ENCODE data around the gene SMYD3.
"Not testable (repeated sequence)": the region's sequence is repeated elsewhere in the genome, so short reads cannot be mapped to it uniquely, and the experiment has no call there.

SMYD3 gene

DNA sequence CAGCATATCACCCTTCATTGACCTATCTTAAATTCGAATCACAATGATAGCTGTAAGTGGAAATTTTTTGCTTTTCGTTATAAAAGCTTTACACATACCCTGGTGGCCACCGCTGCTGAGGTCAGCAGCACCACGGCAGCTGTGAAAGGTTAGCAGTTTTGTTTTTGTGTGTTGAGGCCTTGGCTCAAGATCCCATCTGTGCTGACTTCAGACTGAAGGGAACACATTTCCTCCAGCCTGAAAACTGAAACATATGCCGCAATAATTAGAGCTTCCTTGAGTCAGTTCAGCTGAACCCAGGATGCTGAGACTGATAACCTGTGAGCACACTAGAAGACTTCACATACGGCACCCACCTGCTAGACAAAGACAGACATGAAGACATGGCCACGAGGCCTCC, 103.0 kb downstream of the SMYD3 start:
- no peak for DNase-seq

DNA sequence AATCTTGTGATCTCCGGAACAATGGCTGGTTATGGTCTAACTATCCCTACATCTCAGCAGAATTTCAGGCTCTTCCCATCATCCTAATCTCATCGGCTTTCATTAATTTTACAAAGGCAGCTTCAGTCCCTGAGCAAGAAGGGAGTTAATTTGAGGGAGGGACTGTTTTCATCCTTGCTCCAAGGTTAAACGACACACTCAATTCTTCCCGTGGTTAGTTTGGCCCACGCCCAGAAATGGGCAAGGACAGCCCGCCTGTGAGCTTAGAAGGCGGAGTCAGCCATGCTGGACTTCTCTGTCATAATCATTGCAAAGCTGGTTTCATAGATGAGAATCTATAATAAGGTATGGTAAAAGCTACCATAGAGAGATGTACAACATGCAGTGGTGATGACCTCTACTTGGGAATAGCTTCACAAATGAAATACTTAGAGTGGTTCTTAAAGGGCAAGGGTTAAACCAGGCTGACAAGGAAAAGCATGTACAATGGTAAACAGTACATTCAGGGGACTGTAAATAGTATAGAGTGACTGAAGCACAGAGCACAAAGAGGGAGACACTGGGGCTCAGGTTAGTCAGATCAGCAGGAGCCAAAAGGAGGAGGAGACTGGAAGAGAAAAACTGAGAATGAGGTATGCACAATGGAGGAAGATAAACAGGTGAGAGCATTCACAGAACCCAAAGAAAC, 108.8 kb downstream of the SMYD3 start:
- DNase-seq: no peak

DNA sequence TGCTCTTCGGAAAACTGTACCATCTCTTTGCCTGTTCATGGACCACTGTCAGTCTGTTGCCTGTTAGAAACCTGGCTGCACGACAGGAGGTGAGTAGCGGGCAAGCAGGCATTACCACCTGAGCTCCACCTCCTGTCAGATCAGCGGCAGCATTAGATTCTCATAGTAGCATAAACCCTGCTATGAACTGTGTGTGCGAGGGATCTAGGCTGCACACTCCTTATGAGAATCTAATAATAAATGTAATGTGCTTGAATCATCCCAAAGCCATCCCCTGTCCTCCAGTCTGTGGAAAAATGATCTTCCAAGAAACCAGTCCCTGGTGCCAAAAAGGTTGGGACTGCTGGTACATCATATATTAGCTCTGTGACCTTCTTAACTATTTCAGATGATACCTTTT, 110.0 kb downstream of the SMYD3 start:
- DNase-seq: no peak

DNA sequence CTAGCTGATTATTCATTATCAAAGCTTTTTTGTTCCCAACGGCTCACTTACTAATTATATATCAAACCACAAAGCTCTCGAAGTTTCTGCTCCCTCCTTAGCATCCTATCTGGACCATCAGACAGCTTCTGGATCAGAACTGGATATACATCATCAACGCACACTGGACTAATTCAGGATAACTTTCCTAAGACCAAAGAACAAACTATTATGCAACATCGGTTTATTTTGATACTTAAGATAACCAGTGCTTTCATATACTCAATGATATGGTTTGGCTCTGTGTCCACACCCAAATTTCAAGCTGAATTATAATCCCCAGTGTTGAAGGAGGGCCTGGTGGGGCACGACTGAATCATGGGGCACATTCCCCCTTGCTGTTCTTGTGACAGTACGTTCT, 110.8 kb downstream of the SMYD3 start:
- no peak for DNase-seq

DNA sequence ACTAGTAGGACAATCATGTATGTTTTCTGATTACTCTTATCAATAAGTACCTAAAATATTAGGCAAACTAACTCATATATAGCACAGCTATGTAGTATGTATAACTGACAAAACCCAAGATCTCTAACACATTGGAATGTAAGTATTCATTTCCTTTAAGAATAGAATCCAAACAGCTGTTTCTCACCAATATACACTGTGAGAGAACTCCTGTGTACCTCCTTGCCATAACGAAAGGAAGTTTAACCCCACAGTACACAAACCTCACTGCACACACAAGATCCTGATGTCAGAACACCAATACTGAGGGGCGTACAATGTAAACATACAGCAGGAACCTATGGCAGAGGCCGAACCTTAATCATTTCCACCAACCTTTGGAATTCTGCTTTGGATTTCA, 113.0 kb downstream of the SMYD3 start:
- DNase-seq: no peak

DNA sequence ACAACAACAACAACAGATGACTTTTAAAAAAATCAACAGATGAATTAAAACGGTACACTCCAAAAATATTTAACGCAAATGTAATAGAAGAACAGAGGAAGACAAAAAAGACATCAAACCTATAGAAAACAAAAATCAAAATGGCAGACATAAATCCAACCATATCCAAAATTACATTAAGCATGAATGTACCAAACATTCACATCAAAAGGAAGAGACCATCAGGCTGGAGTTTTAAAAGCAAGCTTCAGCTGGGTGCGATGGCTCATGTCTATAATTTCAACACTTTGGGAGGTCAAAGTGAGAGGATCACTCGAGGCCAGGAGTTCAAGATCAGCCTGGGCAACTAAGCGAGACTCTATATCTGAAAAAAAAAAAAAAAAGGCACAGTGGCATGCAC, 116.2 kb downstream of the SMYD3 start:
- no peak for DNase-seq

DNA sequence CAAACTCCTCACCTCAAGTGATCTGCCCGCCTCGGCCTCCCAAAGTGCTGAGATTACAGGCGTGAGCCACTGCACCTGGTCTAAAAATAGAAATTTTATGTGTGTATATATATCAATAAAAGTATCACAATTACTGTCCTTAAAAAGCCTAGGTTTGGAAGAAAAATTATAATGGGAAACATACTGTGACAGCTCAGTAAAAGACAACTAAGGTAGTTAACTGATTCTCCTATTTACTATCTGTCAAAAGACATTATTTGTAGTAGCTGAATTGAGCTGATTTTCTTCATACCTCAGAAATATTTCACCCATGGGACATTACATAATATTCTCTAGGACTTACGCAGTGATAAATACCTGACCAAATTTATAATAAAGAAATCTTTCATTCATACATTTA, 122.5 kb downstream of the SMYD3 start:
- DNase-seq: no peak

DNA sequence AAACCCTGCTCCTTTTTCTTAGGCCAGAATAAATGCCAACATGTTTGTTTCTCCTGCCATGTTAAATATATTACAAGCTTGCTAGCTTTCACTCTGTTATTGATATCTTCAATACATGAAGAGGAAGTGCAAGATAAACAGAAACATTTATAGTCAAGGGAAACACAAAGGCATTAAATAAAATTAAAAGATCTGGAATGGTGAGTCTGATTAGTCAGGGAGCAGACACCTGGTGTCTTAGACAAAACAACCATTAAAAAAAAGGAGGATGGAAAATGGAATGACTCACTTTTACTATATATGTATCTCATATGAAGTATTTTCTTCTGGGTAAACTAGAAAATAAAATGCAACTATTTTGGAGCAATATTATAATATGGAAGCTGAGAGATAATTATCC, 123.3 kb downstream of the SMYD3 start:
- no peak for DNase-seq

DNA sequence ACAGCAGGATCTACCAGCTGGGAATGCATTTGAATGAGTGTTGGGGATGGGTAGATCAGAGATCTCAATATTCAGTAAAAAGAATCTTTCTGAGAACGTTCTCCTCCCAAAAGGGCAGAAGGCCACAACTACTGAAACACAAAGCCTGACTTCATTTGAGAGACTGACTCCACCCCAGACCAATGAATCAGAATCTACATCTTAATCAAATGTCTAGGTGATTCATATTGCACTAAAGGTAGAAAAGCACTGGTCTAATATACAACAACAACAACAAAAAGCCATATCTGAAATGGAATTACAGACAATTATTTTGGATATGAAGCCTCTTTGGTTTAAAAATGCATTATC, 123.9 kb downstream of the SMYD3 start:
- no peak for DNase-seq

DNA sequence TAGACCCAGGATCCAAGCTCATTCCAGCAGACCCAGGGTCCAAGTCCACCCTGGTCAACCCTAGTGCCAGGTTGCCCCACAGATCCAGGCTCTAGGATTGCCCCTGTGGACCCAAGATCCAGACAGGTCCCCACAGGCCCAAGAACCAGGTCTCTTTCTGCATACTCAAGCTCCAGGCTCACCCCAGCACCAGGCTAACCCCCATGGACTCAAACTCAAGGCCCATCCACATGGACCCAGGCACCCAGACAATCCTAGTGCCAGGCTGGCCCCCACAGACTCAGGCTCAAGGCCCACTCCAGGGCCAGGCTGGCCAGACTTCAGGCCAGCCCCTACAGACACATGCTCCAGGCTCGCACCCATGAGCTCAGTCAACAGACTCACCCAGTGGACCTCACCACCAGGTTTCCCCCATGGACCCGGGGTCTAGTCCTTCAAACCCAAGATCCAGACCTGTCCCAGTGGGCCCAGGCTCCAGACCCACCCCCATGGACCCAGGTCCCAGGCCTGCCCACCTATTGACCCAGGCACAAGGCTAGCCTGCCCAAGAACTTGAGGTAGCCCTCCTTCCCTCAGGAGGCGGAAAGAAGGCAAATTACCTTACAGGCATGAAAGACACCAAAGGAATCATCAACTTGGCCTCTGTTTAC, 124.4 kb downstream of the SMYD3 start:
- DNase-seq: no peak

DNA sequence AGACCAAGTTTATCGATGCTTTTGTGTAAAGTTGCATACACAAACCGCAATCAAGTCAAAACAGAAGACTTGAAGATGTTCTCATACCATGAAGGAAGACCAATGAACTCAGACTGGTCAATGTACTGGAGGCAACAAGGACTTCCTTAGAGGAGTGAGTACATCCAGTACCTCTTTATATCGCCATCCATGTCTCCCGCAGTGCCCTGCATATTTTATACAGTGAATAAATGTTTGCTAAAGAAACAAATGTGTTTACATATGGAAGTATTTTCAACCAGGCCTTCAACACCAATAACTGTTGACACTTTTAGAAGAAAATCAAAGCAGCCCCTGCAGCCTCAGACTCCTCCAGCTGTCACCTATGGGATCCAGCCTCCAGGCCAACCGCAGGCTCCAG, 125.6 kb downstream of the SMYD3 start:
- no peak for DNase-seq

DNA sequence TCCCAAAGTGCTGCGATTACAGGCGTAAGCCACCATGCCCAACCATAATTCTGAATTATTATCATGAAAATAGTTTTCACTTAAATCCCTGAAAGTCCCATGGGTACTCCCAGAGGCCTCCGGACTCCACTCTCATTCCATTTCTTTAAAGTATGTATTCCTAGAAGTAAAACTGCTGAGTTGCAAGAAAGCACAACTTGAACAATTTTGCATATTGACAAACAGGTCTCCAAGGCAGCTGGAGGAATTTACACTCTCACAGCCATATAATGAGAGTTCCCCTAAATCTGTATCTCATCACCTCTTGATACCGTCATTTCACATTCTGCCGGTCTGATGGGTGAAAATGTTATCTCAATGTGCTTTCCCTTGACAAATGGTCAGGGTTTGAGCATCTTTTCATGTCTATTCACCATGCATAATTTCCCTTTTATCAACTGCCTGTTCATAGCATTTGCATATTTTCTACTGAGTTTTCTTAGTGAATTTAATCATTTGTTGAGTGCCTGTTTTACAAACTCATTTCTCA, 129.4 kb downstream of the SMYD3 start:
- no peak for DNase-seq

DNA sequence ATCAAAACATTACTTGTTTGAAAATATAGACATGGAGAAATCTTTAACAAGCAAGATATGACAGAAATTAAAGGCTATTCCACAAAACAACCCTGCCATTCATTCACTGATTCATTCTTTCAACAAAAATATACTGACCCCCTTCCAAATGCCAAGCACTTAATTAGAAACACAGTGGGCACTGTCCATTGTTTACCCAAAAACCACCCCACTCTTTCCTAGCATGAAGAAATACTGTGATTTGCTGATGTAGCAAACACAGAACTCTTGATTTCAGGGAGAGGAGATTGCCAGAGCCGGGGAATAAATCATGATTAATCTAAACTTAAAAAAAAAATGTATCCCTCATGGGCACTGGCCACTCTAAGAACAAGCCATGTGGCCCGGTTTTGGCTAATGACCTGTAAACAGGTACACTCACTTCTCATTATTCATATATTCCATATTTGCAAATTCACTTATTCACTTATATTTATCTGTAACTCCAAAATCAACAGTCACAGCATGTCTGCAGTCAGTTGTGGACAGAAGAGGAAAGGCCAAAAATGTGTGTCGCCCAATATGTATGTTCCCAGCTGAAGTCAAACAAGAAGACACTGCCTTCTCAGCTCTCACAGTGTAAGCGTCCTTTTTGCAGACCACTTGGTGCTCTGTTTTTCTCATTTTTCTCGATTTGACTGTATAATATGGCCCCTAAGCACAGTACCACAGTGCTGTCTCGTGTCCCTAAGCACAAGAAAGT, 133.1 kb downstream of the SMYD3 start:
- DNase-seq: no peak

DNA sequence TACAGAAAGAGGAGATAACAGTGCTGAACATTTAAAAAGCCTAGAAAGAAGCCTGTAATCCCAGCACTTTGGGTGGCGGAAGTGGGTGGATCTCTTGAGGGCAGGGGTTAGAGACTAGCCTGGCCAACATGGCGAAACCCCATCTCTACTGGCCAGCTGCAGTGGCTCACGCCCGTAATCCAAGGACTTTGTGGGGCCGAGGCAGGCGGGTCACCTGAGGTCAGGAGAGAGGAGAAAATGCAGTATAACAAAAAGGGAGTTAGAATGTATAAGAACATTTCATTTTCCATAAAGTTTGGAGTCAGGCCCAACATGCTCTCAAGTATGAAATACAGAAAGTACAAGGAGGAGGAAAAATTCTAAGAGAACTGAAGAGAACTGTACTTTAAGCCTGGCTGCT, 134.5 kb downstream of the SMYD3 start:
- no peak for DNase-seq

DNA sequence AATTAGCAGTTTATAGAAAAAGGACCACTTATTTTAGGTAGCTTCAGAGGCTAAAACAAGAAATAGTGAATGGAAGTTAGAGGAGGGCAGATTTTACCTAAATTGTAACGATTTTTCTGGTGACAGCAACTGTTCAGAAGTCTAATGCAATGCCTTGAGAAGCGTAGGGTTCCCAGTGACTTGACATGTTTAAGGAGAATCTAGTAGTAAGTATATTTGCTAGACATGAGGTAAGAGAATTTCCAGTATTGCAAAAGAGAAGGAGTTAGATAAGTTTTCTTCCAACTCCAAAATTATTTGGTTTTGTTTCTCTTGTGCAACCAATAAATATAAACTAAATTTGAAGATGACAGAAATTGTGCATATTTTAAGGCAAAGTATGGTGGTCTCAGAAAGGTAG, 140.0 kb downstream of the SMYD3 start:
- no peak for DNase-seq

DNA sequence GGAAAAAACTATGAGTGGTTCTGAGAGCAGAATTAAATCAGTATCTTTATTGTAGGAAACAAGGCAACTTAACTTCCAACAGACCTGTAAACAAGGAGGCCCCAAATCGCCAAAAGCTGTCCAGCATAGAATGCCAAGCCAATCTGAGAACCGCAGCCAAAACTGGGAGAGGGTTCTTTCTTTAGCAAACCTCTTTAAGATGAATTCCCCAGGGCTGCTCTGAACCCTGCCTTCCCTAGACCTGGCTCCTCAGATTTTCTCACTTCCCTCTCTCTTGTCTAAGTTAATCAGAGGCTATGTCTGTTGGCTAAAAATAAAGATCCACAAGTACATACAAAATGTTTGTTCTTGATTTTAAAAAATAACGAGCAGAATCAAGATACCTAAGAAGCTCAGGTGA, 141.4 kb downstream of the SMYD3 start:
- DNase-seq: no peak

DNA sequence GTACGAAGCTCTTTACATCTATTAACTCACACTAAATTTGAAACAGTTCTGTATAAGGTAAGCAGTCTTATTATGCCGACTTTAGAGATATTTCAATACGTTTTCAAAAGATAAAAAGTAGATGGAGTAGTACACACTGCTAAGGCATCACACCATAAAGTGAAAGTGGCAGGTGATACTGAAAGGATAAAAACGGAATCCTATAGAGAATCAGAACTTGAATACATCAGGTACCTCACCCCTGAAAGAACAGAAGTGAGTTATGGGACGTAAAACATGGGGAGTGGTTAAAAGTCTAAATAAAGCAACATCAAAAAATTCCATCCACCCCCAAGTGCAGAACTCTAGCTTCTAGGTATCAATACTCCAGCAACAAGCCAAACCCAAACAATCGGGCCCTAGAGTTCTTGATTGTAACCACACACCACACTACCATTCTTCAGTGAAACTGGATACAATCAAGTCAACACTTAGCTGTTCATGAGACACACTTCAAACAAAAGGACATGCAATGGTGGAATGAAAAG, 142.6 kb downstream of the SMYD3 start:
- no peak for DNase-seq

DNA sequence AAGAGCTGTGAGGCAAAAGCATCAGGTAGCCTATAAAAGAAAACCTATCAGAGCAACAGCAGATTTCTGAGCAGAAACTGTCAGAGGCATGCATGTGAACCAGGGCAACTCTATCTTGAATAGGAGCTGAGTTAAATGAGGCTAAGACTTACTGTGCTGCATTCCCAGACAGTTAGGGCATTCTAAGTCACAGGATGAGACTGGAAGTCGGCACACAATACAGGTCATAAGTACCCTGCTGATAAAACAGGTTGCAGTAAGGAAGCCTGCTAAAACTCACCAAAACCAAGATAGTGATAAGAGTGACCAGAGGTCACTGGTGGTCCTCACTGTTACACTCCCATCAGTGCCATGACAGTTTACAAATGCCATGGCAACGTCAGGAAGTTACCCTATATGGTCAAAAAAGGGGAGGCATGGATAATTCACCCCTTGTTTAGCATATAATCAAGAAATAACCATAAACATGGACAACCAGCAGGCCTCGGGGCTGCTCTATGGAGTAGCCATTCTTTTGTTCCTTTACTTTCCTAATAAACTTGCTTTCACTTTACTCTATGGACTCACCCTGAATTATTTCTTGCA, 150.0 kb downstream of the SMYD3 start:
- not testable (repeated sequence) for DNase-seq

DNA sequence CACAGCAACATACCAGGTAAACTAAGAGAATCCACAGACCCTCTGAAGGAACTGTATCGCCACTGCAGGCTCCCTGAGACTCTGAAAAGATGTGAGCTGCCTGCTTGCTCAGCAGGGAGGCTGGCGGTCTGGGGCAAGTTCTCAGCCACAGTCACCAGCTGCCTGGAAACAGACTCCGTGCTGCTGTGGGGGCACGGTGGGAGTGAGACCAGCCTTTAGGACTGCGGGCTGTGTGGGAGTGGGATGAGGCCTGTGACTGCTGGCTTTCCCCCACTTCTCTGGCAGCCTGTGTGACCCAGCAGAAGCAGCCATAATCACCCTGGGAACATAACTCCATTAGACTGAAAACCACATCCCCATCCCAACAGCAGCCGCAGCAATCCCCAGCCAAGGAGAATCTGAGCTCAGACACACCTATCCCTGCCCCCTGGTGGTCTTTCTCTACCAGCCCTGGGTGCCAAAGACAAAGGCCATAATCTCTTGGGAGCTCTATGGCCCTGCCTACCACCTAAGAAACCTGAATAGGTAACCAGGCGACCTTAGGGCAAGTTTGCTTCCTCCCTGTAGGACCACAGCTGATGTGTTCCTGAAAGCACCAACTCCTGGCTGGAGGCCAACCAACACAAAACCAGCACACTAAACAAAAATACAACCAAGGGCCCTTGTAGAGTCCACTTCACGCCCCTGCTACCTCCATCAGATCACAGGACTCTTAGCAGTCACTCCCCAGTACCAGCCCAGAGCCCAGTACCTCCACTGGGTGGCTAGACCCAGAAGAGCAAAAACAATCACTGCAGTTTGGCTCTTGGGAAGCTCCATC, 151.5 kb downstream of the SMYD3 start:
- DNase-seq: no peak

DNA sequence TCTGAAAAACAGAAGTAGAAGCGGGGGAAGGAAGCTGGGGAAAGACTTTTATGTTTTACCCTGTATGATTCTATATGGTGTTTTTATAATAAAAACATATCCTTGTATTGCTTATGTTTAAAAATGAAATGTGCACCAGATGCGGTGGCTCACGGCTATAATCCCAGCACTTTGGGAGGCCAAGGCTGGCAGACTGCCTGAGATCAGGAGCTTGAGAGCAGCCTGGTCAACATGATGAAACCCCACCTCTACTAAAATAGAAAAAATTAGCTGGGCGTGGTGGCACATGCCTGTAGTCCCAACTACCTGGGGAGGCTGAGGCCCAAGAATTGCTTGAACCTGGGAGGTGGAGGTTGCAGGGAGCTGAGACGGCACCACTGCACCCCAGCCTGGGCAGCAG, 155.4 kb downstream of the SMYD3 start:
- no peak for DNase-seq

DNA sequence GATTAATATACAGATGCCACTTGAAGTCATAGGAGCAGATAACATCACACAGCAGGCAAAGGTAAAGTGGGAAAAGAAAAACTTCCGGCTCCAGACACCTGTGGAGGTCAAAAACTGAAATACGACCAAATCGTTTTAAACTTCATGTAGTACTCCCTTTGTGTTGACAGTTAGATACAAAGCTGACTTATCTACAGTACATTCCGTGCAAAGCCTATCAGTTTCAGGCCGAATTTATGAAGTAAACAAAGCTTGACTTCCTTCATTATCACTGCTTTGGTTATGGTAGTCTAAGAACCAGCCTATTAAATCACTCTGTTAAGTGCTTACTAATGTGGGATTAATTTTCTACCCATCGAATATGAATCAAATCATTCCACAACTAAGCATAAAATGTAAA, 156.3 kb downstream of the SMYD3 start:
- DNase-seq: no peak

DNA sequence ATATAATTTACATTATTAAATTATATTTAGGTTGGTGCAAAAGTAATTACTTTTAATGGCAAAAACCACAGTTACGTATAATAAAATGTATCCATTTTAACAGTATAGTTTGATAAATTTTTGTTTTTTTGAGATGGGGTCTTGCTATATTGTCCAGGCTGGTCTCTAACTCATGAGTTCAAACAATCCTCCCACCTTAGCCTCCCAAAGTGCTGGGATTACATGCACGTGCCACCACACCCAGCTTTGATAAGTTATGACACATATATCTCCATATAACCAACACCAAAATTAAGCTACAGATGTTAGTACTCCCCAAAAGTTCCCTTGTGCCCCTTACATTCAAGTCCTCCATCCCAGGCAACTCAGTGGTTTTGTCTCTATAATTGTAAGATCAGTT, 163.1 kb downstream of the SMYD3 start:
- no peak for DNase-seq

DNA sequence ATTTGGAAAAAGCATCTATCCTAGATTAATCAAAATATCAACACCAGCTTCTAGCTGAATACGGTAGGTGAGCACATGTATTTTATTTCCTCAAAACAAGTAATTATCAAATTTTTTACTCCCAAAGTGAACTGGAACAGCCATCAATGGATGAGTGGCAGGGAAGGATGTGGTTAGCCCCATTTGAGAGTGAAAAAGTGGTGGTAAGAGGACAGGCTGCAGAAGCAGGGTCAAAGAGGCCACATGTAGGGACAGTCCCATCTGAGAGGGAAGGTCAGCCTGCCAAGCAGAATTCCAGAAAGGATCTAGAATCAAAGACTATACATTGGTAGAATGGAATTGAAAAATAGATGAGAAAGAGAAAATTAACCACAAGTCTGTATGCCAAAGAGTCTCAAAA, 163.8 kb downstream of the SMYD3 start:
- DNase-seq: no peak
